RKO (cell line): ENCODE data around the gene HSD17B12.
"Not testable (repeated sequence)": the region's sequence is repeated elsewhere in the genome, so short reads cannot be mapped to it uniquely, and the experiment has no call there.

Experiments used
- DNase-seq: peaks from one replicate; pipeline ENCODE4 v3.0.0-alpha.2; 2016; ENCODE audit warnings: low spot score

Gene HSD17B12

DNA sequence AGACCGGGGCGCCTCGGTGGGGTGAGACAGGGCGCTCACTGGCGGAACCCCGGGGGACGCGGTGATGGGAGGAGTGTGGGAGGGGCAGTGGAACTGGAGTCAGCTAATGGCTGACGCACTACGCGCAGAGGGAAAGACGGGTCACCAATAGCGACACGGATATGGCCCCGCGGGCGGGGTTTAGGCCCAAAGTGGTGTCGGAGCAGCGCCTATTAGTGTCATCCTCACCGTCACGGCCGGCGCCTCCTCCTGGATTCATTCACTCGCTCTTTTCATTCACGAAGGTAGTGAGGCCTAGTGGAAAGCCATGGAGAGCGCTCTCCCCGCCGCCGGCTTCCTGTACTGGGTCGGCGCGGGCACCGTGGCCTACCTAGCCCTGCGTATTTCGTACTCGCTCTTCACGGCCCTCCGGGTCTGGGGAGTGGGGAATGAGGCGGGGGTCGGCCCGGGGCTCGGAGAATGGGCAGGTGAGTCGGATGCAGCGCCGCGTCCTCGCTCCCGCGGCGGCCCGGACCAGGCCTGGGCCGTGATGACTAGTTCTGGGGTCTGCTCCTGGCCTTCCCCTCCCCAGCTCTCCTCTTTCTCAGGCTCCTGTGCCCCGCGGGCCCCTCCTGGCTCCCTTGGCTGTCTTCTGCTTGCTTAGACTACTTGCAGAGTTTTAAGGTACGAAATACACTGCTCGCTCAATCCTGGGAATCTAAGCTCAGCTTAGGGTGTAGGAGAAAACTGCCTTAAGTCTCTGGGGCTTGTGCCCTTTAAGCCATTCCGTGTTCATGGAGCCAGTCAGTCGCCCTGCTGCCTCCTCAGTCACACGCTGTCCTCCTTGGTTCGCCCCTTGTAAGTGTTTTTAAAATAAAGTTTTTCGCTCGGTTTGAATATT, at the start of gene HSD17B12:
HSD17B12 (plus strand) TSS at position 218 of the 880 bp plus-strand sequence; CDS start at position 308, 90 bp downstream.
- peak; percentile 99 for DNase-seq

- DNase-seq = no peak
These were observed 48.8 kb upstream of the HSD17B12 start for GRCh38 chr11:43631732-43632131.

- no peak for DNase-seq
These were observed 48.4 kb upstream of the HSD17B12 start for GRCh38 chr11:43632181-43632580.

DNA sequence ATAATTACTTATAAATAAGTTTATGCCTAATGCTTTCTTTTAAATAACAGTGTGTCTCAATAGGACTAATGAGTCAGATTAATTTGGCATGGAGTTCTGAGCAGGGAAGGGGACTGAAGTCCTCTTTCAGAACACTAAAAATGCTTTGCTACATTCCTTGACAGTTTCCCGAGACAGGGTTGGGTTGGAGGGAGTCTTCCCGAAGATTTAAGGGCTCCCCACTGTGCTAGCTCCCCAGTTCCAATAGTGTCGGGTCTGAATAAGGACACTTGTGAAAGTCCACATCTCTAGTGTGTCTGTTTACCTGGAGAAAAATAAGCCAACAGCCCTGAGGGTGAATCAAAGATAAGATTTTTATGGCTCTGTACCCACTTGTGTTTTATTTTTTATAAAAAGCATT, 41.8 kb upstream of the HSD17B12 start:
- DNase-seq = no peak

- no peak for DNase-seq
These were observed 41.3 kb upstream of the HSD17B12 start for GRCh38 chr11:43639224-43639623.

DNA sequence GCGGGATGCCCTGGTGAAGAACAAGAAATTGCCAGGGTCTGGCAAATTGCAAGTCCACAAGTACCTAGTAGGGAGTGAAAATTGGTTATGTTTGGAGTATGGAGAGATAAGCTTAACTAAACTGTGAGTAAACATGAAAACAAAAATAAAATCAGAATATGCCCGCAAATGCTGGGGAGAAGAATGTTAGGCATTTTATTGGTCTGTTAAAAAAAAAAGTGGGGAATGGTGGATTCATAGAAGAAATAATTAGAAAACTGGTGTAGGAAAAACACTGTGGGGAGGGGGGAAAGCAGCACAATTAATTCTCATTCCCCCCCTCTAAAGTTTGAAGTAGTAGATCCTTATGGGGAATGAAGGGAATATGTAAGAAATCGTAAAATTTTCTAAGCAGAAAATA, 40.6 kb upstream of the HSD17B12 start:
- no peak for DNase-seq

DNA sequence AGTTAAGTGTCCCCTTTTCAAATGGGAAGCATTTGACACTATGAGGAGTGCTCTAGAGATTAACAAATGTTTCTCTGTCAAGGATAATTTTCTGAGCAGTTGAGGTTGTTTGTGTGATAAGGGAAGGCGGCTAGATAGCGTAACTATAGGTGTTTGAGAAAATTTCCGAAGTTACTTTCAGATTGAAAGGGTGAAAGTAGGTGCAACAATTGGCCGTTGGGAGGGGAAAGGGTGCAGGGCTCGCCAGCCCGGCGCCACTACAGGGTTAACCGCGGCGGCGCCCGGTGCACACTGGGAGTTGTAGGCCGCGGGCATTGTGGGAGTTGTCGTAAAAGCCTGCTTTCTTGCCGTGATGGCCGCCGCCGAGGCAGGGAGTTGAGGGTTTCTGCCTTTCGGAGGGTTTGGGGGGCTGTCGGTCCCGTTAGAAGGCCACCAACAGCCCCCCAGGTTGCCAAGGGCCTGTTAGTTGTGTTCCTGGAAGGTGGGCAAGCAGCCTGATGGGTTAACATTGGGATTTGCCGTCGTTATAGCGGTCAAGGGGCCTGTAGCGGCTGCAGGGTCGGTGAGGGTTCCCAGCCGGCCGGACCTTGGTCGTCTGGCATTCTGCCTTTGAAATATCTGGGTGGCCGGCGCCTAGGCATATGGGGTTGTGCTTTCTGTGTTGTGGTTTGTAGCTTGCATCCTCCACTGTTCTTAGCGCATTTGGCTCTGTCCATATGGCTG, 36.5 kb upstream of the HSD17B12 start:
- DNase-seq = peak; percentile 92

- peak; percentile 26 for DNase-seq
These were observed 35.8 kb upstream of the HSD17B12 start for GRCh38 chr11:43644621-43645299.

DNA sequence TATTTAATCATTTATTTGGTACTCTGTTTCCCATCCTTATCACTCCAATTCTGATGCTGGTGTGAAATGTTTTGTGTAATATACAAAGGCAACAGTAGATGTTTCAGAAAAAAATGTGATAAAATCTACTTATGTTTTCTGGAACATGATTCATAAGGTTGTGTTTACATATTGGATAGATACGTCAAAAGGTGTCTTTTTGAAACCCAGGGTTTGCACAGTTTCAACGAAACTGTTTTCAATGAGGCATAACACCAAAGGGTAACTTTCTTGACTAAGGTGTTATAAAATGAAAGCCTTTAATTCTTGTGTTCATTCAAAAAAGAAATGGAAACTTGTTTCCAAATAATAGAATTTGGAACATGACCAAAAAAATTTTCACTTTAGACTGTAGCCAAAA, 33.8 kb upstream of the HSD17B12 start:
- DNase-seq = no peak

DNA sequence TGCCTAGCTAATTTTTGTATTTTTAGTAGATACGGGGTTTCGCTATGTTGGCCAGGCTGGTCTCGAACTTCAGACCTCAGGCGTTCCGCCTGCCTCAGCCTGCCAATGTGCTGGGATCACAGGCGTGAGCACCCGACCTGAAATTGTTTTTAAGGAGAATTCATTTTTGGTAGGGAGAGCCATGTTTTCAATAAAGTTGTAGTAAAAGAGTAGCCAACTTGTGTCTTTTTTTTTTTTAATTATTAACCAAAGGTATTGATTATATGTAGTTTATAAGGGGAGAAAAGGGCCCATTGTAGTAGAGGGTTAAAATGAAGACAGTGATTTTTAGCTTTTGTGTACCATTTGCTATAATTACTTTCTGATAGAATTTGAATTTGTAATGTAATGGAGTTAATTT, 31.6 kb upstream of the HSD17B12 start:
- no peak for DNase-seq

- no peak for DNase-seq
These were observed 31.0 kb upstream of the HSD17B12 start for GRCh38 chr11:43649501-43649900.

DNA sequence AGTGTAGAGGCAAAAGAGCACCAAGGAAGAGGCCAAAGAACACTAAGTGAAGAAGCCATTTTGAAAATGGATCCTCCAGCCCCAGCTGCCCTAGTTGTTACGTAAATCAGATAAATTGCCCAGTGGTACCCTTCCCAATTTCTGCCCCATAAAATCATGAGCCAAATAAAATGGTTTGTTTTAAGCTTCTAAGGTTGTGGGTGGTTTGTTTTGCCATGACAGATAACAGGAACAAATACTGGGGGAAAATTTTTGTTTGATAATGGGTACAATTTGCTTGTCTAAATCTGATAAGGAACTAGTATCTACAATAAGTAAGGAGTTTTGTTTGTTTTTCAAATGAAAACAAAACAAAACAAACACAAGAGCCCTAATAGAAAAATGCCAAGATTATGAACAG, 30.6 kb upstream of the HSD17B12 start:
- no peak for DNase-seq

DNA sequence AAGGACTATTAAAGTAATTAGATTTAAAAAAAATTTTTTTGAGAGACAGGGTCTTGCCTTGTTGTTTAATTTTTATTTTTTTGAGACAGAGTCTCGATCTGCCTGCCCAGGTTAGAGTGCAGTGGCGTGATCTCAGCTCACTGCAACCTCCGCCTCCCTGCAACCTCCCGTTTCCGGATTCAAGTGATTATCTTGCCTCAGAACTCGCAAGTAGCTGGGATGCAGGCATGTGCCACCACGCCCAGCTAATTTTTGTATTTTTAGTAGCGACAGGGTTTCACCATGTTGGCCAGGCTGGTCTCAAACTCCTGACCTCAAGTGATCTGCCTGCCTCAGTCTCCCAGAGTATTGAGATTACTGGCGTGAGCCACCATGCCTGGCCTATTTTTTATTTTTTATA, 17.5 kb upstream of the HSD17B12 start:
- DNase-seq = not testable (repeated sequence)

DNA sequence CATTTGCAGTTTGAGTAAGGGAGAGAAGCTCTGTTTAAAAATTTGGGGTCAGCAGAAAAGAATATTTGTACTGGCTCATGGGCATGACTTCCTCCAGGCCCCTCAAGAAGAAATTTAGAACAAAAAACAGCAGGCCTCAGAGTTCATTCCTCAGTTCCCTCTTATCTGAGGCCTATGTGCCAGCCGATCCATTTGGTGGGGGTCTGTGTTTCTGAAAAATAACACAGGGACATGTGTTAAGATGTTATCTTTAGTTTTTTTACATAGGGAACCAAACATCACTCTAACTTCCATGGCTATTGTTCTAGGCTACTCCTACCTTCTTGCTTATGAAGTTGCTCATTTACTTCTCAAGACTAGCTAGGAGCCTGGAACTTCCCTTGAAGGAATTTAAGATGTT, 16.2 kb upstream of the HSD17B12 start:
- DNase-seq = no peak

- not testable (repeated sequence) for DNase-seq
These were observed 9.3 kb upstream of the HSD17B12 start for GRCh38 chr11:43671284-43671683.

- no peak for DNase-seq
These were observed 6.0 kb upstream of the HSD17B12 start for GRCh38 chr11:43674560-43674959.

- DNase-seq = no peak
These were observed 3.6 kb upstream of the HSD17B12 start for GRCh38 chr11:43676933-43677332.

DNA sequence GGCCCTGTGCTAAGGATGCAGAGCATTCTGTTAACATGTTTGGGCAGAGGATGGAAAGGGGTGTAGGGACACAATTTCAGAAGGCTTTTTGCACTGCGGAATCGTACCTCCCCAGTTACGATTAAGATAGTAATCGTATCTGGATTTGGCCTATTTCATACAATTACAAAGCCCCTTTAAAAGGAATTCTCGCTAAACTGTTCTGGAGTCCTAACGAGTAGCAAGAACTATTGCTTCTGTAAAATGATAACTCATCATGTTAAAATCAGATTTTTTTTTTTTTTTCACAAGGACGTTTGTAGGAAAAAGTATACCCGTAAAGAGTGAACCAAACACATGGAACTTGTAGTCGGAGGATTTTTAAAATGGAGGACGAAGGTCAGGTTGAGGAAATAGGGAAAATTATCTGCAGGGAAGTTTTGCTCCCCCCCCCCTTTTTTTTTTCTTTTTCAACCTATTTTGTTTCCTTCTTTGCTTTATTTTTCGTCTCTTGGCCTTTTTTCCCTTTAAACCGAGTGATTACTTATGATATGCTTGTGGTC, 934 bp downstream of the HSD17B12 start:
- peak; percentile 68 for DNase-seq

DNA sequence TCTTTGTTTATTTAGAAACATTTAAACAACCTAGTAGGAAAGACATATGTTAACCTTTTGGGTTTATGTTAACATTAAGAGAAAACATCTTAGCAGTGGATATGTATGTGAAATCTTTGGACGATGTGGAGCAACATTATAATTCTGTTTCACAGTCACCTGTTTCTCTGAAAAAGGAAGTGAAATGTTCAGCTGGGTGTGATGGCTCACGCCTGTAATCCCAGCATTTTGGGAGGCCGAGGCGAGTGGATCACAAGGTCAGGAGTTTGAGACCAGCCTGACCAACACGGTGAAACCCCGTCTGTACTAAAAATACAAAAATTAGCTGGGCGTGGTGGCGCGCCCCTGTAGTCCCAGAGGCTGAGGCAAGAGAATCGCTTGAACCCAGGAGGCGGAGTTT, 1.5 kb downstream of the HSD17B12 start:
- DNase-seq = peak; percentile 18

DNA sequence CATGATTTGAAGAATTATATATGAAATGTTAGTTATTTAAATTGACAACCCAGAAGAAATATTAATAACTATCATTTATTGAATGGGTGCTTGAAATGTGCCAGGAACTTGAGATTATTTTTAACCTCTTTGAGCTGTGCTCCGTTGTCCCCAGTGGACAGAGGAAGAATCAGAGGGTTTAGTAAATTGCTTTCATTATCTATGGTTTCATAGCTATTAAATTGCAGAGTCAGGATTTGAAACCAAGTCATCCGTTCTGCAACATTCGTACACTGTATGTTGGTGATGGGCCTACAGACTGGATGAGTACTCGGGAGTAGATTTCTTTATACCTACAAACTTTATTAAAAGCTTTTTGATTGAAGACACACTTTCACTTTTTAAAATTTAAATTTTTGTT, 4.9 kb downstream of the HSD17B12 start:
- DNase-seq = peak; percentile 46

GRCh38 chr11:43686207-43686606, 5.7 kb downstream of the HSD17B12 start:
- DNase-seq = no peak

- no peak for DNase-seq
These were observed 6.7 kb downstream of the HSD17B12 start for GRCh38 chr11:43687120-43687791.
